WTC11 (cell line): Measurements from ENCODE around the gene YY1AP1. TPM values are rescaled to one million over a fixed set of nuclear protein-coding genes. Genes with fewer than 3 reads are reported as not detected.
A peak's percentile ranks its signal among the peaks of the same experiment; 100 is the strongest.

ENCODE experiments used
- ATAC-seq: fragments of 200-7000 bp; cut with Tn5 transposase; 2 replicates; pipeline ENCODE4 v1.10.0; 2021; ENCODE audit warnings: mild to moderate bottlenecking, moderate library complexity
- CTCF ChIA-PET: fragments of 300-600 bp; sonication (Branson Sonifier 250); formaldehyde crosslinking; loops from one replicate; lab custom pipeline; 2021; ENCODE audit warnings: antibody characterized with exemption; lab: Charles Lee
- POLR2A ChIA-PET: fragments of 350-600 bp; sonication (Branson Sonifier 250); formaldehyde crosslinking; loops from one replicate; lab custom pipeline; 2021; ENCODE audit warnings: antibody characterized with exemption; lab: Charles Lee
- DNase-seq: peaks from one replicate; pipeline ENCODE4 v3.0.0; 2021; ENCODE audit warnings: low spot score
- H3K27ac Mint-ChIP-seq: 2 replicates; pipeline ENCODE4 v1.8.0; 2021; ENCODE audit warnings: mixed read lengths
- H3K27me3 Mint-ChIP-seq: 2 replicates; pipeline ENCODE4 v1.8.0; 2021; ENCODE audit warnings: low read depth, mild to moderate bottlenecking, moderate library complexity, mixed read lengths
- H3K36me3 Mint-ChIP-seq: 2 replicates; pipeline ENCODE4 v1.8.0; 2021; ENCODE audit warnings: mixed read lengths
- H3K4me1 Mint-ChIP-seq: 2 replicates; pipeline ENCODE4 v1.8.0; 2022; ENCODE audit warnings: mixed read lengths
- H3K4me3 Mint-ChIP-seq: 2 replicates; pipeline ENCODE4 v1.8.0; 2021; ENCODE audit warnings: mild to moderate bottlenecking, moderate library complexity, mixed read lengths
- H3K9me3 Mint-ChIP-seq: 2 replicates; pipeline ENCODE4 v1.8.0; 2021; ENCODE audit warnings: mixed read lengths
- CBFB ChIP-seq: sonication (generic); formaldehyde crosslinking; IDR thresholded peaks from 2 replicates; pipeline ENCODE4 v1.8.1; 2022; ENCODE audit warnings: mild to moderate bottlenecking, low read depth, missing genetic modification reagents
- CDX4 ChIP-seq: fragments of 250-450 bp; sonication (Bioruptor Pico); IDR thresholded peaks from 2 replicates; pipeline ENCODE4 v1.9.0; 2021; ENCODE audit warnings: moderate library complexity, mild to moderate bottlenecking, inconsistent platforms, borderline replicate concordance
- CREM ChIP-seq: sonication (generic); formaldehyde crosslinking; IDR thresholded peaks from 2 replicates; pipeline ENCODE4 v1.8.1; 2022; ENCODE audit warnings: mild to moderate bottlenecking, missing genetic modification reagents, moderate library complexity
- ELF4 ChIP-seq: sonication (generic); formaldehyde crosslinking; IDR thresholded peaks from 2 replicates; pipeline ENCODE4 v1.8.1; 2022; ENCODE audit warnings: low read depth, mild to moderate bottlenecking, moderate library complexity, missing genetic modification reagents
- ERG ChIP-seq: fragments of 250-450 bp; sonication (Bioruptor Pico); IDR thresholded peaks from 2 replicates; pipeline ENCODE4 v1.8.0; 2021; ENCODE audit warnings: mild to moderate bottlenecking
- ETV6 ChIP-seq: sonication (generic); formaldehyde crosslinking; IDR thresholded peaks from 2 replicates; pipeline ENCODE4 v1.8.1; 2022; ENCODE audit warnings: mild to moderate bottlenecking, missing genetic modification reagents
- FOXJ3 ChIP-seq: sonication (generic); formaldehyde crosslinking; IDR thresholded peaks from 2 replicates; pipeline ENCODE4 v1.9.0; 2021; ENCODE audit warnings: missing genetic modification reagents, mild to moderate bottlenecking, borderline replicate concordance
- GRHL2 ChIP-seq: fragments of 250-450 bp; sonication (Bioruptor Pico); IDR thresholded peaks from 2 replicates; pipeline ENCODE4 v1.8.0; 2022; ENCODE audit warnings: mild to moderate bottlenecking, moderate library complexity; ENCODE audit not compliant: insufficient replicate concordance, severe bottlenecking
- GTF2I ChIP-seq: fragments of 250-450 bp; sonication (Bioruptor Pico); conservative IDR thresholded peaks from 2 replicates; pipeline ENCODE4 v1.4.0; 2021; ENCODE audit warnings: mild to moderate bottlenecking
- IRF2 ChIP-seq: sonication (generic); formaldehyde crosslinking; IDR thresholded peaks from 2 replicates; pipeline ENCODE4 v1.8.0; 2022; ENCODE audit warnings: low read depth, missing genetic modification reagents, borderline replicate concordance
- KAT7 ChIP-seq: sonication (generic); formaldehyde crosslinking; IDR thresholded peaks from 2 replicates; pipeline ENCODE4 v1.8.1; 2023; ENCODE audit warnings: missing genetic modification reagents, mild to moderate bottlenecking, borderline replicate concordance
- MAX ChIP-seq: sonication (generic); formaldehyde crosslinking; IDR thresholded peaks from 2 replicates; pipeline ENCODE4 v1.8.0; 2022; ENCODE audit warnings: mild to moderate bottlenecking, missing genetic modification reagents
- OVOL2 ChIP-seq: fragments of 250-450 bp; sonication (Bioruptor Pico); IDR thresholded peaks from 2 replicates; pipeline ENCODE4 v1.9.0; 2021; ENCODE audit warnings: mild to moderate bottlenecking, borderline replicate concordance
- RELA ChIP-seq: sonication (generic); formaldehyde crosslinking; IDR thresholded peaks from 2 replicates; pipeline ENCODE4 v1.8.1; 2022; ENCODE audit warnings: missing genetic modification reagents, mild to moderate bottlenecking, borderline replicate concordance
- SOX15 ChIP-seq: fragments of 250-450 bp; sonication (Bioruptor Pico); IDR thresholded peaks from 2 replicates; pipeline ENCODE4 v1.9.0; 2021; ENCODE audit warnings: mild to moderate bottlenecking
- SP1 ChIP-seq: sonication (generic); formaldehyde crosslinking; conservative IDR thresholded peaks from 2 replicates; pipeline ENCODE4 v1.8.1; 2022; ENCODE audit warnings: missing genetic modification reagents
- STAT6 ChIP-seq: sonication (generic); formaldehyde crosslinking; conservative IDR thresholded peaks from 2 replicates; pipeline ENCODE4 v1.8.1; 2023; ENCODE audit warnings: mild to moderate bottlenecking, low read depth, missing genetic modification reagents, moderate library complexity
- TEAD4 ChIP-seq: sonication (generic); formaldehyde crosslinking; IDR thresholded peaks from 2 replicates; pipeline ENCODE4 v1.8.0; 2022; ENCODE audit warnings: mild to moderate bottlenecking, missing genetic modification reagents
- TP53 ChIP-seq: sonication (generic); formaldehyde crosslinking; IDR thresholded peaks from 2 replicates; pipeline ENCODE4 v1.8.1; 2023; ENCODE audit warnings: mild to moderate bottlenecking, missing genetic modification reagents
- USF2 ChIP-seq: sonication (generic); formaldehyde crosslinking; IDR thresholded peaks from 2 replicates; pipeline ENCODE4 v1.8.1; 2023; ENCODE audit warnings: mild to moderate bottlenecking, missing genetic modification reagents, moderate library complexity
- total RNA-seq: library from RNA; stranded (reverse); gene quantifications from 3 replicates; pipeline ENCODE4 v1.2.3, GENCODE V29; 2021
- TF ChIP-seq, protein P1 (sequence below): sonication (generic); formaldehyde crosslinking; IDR thresholded peaks from 2 replicates; pipeline ENCODE4 v1.8.1; 2022; ENCODE audit warnings: missing genetic modification reagents, borderline replicate concordance
- TF ChIP-seq, protein P2 (sequence below): fragments of 250-450 bp; sonication (Bioruptor Pico); IDR thresholded peaks from 2 replicates; pipeline ENCODE4 v1.9.0; 2021; ENCODE audit warnings: mild to moderate bottlenecking
- TF ChIP-seq, protein P3 (sequence below): sonication (generic); formaldehyde crosslinking; IDR thresholded peaks from 2 replicates; pipeline ENCODE4 v1.8.1; 2022; ENCODE audit warnings: mild to moderate bottlenecking, missing genetic modification reagents, moderate library complexity, borderline replicate concordance
- TF ChIP-seq, protein P4 (sequence below): sonication (generic); formaldehyde crosslinking; IDR thresholded peaks from 2 replicates; pipeline ENCODE4 v1.8.1; 2022; ENCODE audit warnings: low read depth, mild to moderate bottlenecking, moderate library complexity, missing genetic modification reagents, borderline replicate concordance
- TF ChIP-seq, protein P5 (sequence below): sonication (generic); formaldehyde crosslinking; conservative IDR thresholded peaks from 2 replicates; pipeline ENCODE4 v1.8.1; 2022; ENCODE audit warnings: mild to moderate bottlenecking, missing genetic modification reagents

The YY1AP1 gene
- total RNA-seq, 1 experiment from 2014 or later = 45.0 TPM

DNA sequence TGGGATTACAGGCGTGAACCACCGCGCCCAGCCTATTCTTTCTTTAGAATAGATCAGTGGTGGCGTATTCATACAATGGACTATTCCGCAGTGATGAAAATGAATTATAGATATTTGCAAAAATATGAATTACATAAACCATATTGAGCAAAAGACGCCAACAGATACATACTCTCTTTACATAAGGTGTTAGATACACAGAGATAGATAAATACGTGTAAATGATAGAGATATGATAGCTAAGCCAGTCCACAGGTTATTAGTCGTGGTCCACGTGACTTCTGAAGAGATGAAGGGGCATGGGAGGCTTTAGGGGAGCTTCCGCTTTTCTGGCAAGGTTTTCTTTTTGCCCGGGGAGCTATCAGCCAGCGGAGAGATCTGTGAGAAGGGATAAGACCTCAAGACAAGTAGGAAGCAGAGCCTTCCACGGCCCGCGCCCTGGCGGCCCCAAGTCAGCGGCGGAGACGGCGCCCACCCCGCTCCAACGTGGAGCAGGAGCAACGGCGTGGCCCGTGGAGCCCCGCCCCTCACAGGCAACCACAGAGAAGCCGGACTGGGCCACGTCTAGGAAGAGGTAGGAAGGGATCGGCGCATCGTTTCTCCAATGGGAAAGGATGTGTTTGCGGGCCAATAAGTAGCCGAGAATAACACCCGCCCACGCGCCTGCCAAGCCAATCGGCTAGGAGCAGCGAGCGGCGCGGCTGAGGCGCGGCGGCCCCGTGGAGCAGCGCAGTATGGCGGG, 78.9 kb downstream of the YY1AP1 start, which contains the start of gene MSTO1:
Gene MSTO1, plus strand, starts transcription at position 704 of the 742 bp plus-strand sequence. Its CDS starts 31 bp downstream, at position 735.
- CTCF ChIA-PET = interaction anchor here (0.5 to 0.6 kb wide), 2 partner anchors 10 to 168 kb away, joined by 4 to 5 read pairs; no protein-coding TSS in a partner anchor
- DNase-seq = peak; percentile 93
- Mint-ChIP-seq H3K27me3 (no peaks in the 10 kb centered on the region), H3K36me3 (peaks cover 17% of the 10 kb centered on the region), H3K27ac (peak within 1 kb of the TSS; percentile 86), H3K9me3 (no peaks in the 10 kb centered on the region), H3K4me3 (peak within 1 kb of the TSS; percentile 86), H3K4me1 (peaks cover 4% of the 10 kb centered on the region; the same call in 1 of the 2 replicates)
- ATAC-seq = peak; percentile 98
- POLR2A ChIA-PET = no interaction called here
- no peak for TF ChIP-seq RELA (CRISPR knock-in tag)
- TF ChIP-seq, protein P1, sequence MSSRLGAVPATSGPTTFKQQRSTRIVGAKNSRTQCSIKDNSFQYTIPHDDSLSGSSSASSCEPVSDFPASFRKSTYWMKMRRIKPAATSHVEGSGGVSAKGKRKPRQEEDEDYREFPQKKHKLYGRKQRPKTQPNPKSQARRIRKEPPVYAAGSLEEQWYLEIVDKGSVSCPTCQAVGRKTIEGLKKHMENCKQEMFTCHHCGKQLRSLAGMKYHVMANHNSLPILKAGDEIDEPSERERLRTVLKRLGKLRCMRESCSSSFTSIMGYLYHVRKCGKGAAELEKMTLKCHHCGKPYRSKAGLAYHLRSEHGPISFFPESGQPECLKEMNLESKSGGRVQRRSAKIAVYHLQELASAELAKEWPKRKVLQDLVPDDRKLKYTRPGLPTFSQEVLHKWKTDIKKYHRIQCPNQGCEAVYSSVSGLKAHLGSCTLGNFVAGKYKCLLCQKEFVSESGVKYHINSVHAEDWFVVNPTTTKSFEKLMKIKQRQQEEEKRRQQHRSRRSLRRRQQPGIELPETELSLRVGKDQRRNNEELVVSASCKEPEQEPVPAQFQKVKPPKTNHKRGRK (CRISPR knock-in tag) = no peak
- TF ChIP-seq CREM (CRISPR knock-in tag) = no peak; the same call in 1 of the 2 replicates
- no peak for TF ChIP-seq OVOL2 (CRISPR knock-in tag)
- TF ChIP-seq SP1 = peak; percentile 68
- TF ChIP-seq ETV6 (CRISPR knock-in tag) = peak; percentile 24; the same call in 1 of the 2 replicates
- no peak for TF ChIP-seq STAT6 (CRISPR knock-in tag)
- no peak for TF ChIP-seq CDX4 (CRISPR knock-in tag)
- no peak for TF ChIP-seq TP53
- TF ChIP-seq GRHL2 (CRISPR knock-in tag) = no peak
- TF ChIP-seq, protein P2, sequence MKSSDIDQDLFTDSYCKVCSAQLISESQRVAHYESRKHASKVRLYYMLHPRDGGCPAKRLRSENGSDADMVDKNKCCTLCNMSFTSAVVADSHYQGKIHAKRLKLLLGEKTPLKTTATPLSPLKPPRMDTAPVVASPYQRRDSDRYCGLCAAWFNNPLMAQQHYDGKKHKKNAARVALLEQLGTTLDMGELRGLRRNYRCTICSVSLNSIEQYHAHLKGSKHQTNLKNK (CRISPR knock-in tag) = no peak
- TF ChIP-seq ELF4 (CRISPR knock-in tag) = no peak
- TF ChIP-seq, protein P3, sequence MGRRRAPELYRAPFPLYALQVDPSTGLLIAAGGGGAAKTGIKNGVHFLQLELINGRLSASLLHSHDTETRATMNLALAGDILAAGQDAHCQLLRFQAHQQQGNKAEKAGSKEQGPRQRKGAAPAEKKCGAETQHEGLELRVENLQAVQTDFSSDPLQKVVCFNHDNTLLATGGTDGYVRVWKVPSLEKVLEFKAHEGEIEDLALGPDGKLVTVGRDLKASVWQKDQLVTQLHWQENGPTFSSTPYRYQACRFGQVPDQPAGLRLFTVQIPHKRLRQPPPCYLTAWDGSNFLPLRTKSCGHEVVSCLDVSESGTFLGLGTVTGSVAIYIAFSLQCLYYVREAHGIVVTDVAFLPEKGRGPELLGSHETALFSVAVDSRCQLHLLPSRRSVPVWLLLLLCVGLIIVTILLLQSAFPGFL (CRISPR knock-in tag) = no peak
- TF ChIP-seq ERG (CRISPR knock-in tag) = no peak
- TF ChIP-seq TEAD4 (CRISPR knock-in tag) = no peak
- TF ChIP-seq SOX15 (CRISPR knock-in tag) = no peak
- no peak for TF ChIP-seq CBFB (CRISPR knock-in tag)
- TF ChIP-seq GTF2I (CRISPR knock-in tag) = no peak
- TF ChIP-seq USF2 (CRISPR knock-in tag) = peak; percentile 86
- TF ChIP-seq IRF2 (CRISPR knock-in tag) = no peak
- TF ChIP-seq, protein P4, sequence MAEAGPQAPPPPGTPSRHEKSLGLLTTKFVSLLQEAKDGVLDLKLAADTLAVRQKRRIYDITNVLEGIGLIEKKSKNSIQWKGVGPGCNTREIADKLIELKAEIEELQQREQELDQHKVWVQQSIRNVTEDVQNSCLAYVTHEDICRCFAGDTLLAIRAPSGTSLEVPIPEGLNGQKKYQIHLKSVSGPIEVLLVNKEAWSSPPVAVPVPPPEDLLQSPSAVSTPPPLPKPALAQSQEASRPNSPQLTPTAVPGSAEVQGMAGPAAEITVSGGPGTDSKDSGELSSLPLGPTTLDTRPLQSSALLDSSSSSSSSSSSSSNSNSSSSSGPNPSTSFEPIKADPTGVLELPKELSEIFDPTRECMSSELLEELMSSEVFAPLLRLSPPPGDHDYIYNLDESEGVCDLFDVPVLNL (CRISPR knock-in tag) = no peak
- no peak for TF ChIP-seq FOXJ3 (CRISPR knock-in tag)
- no peak for TF ChIP-seq KAT7 (CRISPR knock-in tag)
- TF ChIP-seq, protein P5, sequence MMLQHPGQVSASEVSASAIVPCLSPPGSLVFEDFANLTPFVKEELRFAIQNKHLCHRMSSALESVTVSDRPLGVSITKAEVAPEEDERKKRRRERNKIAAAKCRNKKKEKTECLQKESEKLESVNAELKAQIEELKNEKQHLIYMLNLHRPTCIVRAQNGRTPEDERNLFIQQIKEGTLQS (CRISPR knock-in tag) = no peak
- TF ChIP-seq MAX (CRISPR knock-in tag) = peak; percentile 94
